ENCODE measurements around the gene CUL1. TPM values are rescaled to one million over a fixed set of nuclear protein-coding genes. Genes with fewer than 3 reads are reported as not detected.

CUL1 gene
- total RNA-seq, 2 donors from 2014 or later: 47.0 to 60.0 TPM

- Histone ChIP-seq H3K36me3 (no peaks in the 10 kb centered on the region), H3K27me3 (replicated peaks; ENCODE audit: insufficient read depth) (no peaks in the 10 kb centered on the region), H3K9me3 (no peaks in the 10 kb centered on the region), H3K27ac (no peak overlapping the region), H3K4me3 (no peak overlapping the region), H3K4me1 (ENCODE audit: control insufficient read depth in 1 of 2, low read depth in 2 of 2) (no peaks in the 10 kb centered on the region)
- ATAC-seq (ENCODE audit: insufficient number of reproducible peaks, low FRiP score, low read depth) (no peak), DNase-seq (ENCODE audit: low spot score) (no peak)
- no peak for TF ChIP-seq CTCF (IDR thresholded peaks at IDR 0.05)
These were observed 116.9 kb downstream of the CUL1 start for GRCh38 chr7:148815612-148816011.

GRCh38 chr7:148819697-148820360 is 121.1 kb downstream of the CUL1 start:
- no peaks in the 10 kb centered on the region for H3K27me3 ChIP-seq (replicated peaks; ENCODE audit: insufficient read depth)
- DNase-seq (ENCODE audit: low spot score) (no peak), ATAC-seq (ENCODE audit: insufficient number of reproducible peaks, low FRiP score, low read depth) (no peak)
- TF ChIP-seq CTCF (IDR thresholded peaks at IDR 0.05): no peak
- H3K9me3 ChIP-seq: no peaks in the 10 kb centered on the region
- H3K4me3 ChIP-seq: no peak overlapping the region
- no peaks in the 10 kb centered on the region for H3K36me3 ChIP-seq
- H3K4me1 ChIP-seq (ENCODE audit: control insufficient read depth in 1 of 2, low read depth in 2 of 2): no peaks in the 10 kb centered on the region
- no peak overlapping the region for H3K27ac ChIP-seq

GRCh38 chr7:148821422-148821821 is 122.7 kb downstream of the CUL1 start:
- H3K27ac ChIP-seq: no peak overlapping the region
- ATAC-seq (ENCODE audit: insufficient number of reproducible peaks, low FRiP score, low read depth) (no peak), DNase-seq (ENCODE audit: low spot score) (no peak)
- H3K9me3 ChIP-seq: no peaks in the 10 kb centered on the region
- H3K27me3 ChIP-seq (replicated peaks; ENCODE audit: insufficient read depth): no peaks in the 10 kb centered on the region
- no peaks in the 10 kb centered on the region for H3K4me1 ChIP-seq (ENCODE audit: control insufficient read depth in 1 of 2, low read depth in 2 of 2)
- H3K4me3 ChIP-seq: no peak overlapping the region
- no peak for TF ChIP-seq CTCF (IDR thresholded peaks at IDR 0.05)
- no peaks in the 10 kb centered on the region for H3K36me3 ChIP-seq

GRCh38 chr7:148824864-148825263 is 126.2 kb downstream of the CUL1 start:
- no peak overlapping the region for H3K27ac ChIP-seq
- no peaks in the 10 kb centered on the region for H3K4me1 ChIP-seq (ENCODE audit: control insufficient read depth in 1 of 2, low read depth in 2 of 2)
- H3K27me3 ChIP-seq (replicated peaks; ENCODE audit: insufficient read depth): no peaks in the 10 kb centered on the region
- DNase-seq (ENCODE audit: low spot score) (no peak), ATAC-seq (ENCODE audit: insufficient number of reproducible peaks, low FRiP score, low read depth) (no peak)
- no peaks in the 10 kb centered on the region for H3K36me3 ChIP-seq
- no peaks in the 10 kb centered on the region for H3K9me3 ChIP-seq
- TF ChIP-seq CTCF (IDR thresholded peaks at IDR 0.05): no peak
- H3K4me3 ChIP-seq: no peak overlapping the region

GRCh38 chr7:148825338-148825737 is 126.6 kb downstream of the CUL1 start:
- TF ChIP-seq CTCF (IDR thresholded peaks at IDR 0.05): no peak
- H3K4me3 ChIP-seq: no peak overlapping the region
- no peaks in the 10 kb centered on the region for H3K36me3 ChIP-seq
- ATAC-seq (ENCODE audit: insufficient number of reproducible peaks, low FRiP score, low read depth) (no peak), DNase-seq (ENCODE audit: low spot score) (no peak)
- H3K9me3 ChIP-seq: no peaks in the 10 kb centered on the region
- H3K27me3 ChIP-seq (replicated peaks; ENCODE audit: insufficient read depth): no peaks in the 10 kb centered on the region
- H3K4me1 ChIP-seq (ENCODE audit: control insufficient read depth in 1 of 2, low read depth in 2 of 2): no peaks in the 10 kb centered on the region
- no peak overlapping the region for H3K27ac ChIP-seq
